ENCODE data around the gene KLK13.

GRCh38 chr19:51093510-51094345 lies 28.8 kb upstream of the KLK13 start:
- no peak for TF ChIP-seq CTCF (IDR thresholded peaks at IDR 0.05; ENCODE audit: poor library complexity)
- no peak for TF ChIP-seq EZH2 (IDR thresholded peaks at IDR 0.05; ENCODE audit: borderline replicate concordance)

Data from hepatocyte (in vitro differentiated cells).